HG03565 (cell line): Measurements from ENCODE around the gene PTF1A.
"Not testable (repeated sequence)": the region's sequence is repeated elsewhere in the genome, so short reads cannot be mapped to it uniquely, and the experiment has no call there.

ENCODE experiments used
- ATAC-seq: cut with Tn5 transposase; IDR thresholded peaks from one replicate; pipeline ENCODE4 v1.9.1; 2021; ENCODE audit warnings: mild to moderate bottlenecking, moderate library complexity; ENCODE audit not compliant: unreplicated experiment

The PTF1A gene

GRCh38 chr10:23202779-23203178 lies 10.7 kb downstream of the PTF1A start:
- ATAC-seq, result no peak

DNA sequence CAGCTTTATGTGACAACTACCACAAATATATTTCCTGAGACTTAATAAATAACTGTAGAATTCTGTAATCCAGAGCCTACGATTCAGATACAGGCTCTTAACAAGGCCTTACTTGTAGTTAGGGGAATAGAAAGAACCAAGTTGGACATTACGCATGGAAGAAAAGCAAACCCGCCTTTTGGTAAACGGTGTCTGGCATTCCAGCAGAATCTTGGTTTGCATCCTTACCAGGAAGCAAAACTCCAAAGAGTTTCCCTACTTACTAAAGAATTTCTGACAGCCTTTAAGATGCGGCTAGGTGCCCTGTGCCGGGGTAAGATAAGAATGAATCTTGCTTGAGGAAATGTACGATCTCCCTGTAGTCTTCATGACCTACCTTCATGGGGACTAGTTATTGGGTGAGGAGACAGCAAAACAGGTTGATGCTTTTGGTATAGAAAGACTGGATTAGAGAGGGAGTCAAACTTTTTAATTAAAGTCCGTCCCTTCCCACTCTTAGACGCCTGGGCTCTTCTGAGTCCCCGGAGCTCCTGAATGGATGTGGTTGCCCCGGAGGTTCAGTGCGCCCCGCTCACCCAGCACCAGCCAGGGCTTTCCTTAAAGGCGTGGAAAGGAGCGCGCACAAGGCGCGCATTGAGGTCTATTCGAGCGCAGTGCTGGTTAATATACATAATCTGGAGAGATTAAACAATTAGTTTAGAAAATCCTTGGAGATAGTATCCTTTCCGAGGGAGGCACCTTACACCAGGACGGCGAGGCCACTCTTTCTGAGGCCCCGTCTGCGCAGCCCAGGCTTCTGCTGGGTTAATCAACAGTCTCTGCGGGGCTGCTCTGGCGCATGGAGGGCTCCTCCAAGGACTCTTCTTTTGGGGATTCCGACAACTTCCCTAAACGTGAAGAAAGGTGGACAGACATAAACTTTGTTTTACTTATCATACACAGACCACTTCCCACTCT lies 11.5 kb downstream of the PTF1A start:
- no peak for ATAC-seq

DNA sequence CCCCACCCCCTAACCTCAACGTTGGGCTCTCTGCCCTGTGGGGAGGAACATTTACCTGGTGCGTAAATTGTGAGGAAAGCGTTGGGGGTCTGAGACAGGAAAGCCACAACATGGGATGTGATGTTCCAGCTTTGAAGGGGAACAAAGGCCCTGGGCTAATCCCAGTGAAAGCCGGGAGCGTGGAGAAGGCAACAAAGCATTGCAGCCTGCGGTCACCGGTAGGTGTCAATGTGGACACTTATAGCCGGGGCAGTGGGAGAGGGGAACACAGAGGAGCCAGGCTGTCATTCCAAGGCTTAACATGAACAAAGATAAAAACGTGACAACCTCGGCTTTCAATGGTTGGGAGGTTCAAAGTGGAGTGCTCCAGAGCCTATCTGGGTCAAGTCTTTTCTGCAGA lies 12.7 kb downstream of the PTF1A start:
- no peak for ATAC-seq

DNA sequence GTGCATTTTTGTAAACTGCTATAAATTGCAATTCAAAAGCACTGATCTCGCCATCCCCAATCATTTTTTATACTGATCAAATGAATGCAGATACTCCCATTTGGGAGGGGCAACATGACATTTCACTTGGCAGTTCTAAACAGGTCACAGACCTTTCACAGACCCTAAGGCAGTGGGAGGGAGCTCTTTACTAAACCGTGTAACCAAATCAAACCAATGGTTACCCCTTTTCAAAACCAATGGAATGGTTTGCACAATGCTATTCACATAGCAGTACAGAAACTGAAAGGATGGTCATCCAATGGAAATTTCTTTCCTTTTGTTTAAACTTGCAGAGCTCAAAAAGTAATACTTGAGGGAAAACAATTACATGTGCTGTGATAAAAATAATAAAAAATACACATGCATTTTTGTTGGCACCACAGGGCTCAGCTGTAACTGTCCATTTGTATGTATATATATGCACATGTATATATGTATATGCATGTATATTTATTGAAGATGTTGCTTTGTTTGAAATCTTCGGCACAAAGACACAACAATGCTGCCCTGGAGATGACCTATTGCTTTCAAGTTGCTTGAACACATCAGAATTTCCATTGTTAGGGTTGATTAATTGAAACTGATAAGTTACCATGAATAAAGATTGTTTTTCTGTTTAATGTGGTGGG lies 14.0 kb downstream of the PTF1A start:
- ATAC-seq, result no peak

- ATAC-seq, result no peak
Observed at GRCh38 chr10:23217471-23217870, 25.4 kb downstream of the PTF1A start.

DNA sequence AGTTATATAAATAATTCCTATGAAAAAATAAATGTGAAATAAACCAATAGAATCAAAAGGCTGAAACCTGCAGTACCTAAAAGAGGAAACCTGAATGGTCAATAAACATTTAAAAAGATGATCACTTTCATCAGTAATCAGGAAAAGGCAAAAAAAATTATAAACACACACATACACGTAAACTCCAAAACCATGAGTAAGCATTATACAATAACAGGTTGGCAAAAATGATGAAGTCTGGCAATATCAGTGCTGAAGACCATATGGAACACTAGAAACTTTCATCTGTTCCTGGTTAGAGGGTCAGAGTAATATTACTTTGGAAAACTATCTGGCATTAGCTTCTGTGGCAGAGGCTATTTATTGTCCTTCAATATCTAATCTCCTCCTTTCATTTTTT lies 38.5 kb downstream of the PTF1A start:
- ATAC-seq, result no peak

DNA sequence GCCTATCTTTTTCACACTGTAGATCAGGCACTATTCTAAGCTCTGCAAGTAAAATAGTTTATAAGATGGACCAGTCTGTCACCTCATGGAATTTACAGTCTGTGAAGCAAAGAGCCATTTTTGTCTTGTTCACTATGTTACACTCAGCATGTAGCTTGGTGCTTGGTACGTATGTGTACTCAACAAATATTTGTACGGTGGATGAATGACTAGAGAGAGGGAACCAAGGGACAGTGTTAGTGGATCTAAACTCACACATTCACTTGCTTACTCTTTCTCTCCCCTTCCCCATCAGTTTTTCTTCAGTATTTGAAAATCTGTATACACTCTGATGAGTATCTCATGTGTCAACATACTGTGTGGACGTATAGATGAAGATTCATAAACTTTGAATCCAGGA lies 45.9 kb downstream of the PTF1A start:
- no peak for ATAC-seq

DNA sequence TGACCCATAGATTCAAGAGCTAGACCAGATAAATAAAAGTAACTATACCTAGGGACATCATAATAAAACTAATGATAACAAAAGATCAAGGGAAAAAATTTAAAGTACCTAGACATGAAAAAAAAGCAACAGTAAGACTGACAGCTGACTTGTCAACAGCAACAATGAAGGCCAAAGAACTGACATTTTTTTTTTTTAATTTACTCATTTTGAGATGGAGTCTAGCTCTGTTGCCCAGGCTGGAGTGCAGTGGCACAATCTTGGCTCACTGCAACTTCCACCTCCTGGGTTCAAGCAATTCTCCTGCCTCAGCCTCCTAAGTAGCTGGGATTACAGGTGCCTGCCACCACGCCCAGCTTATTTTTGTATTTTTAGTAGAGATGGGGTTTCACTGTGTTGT lies 49.7 kb downstream of the PTF1A start:
- not testable (repeated sequence) for ATAC-seq
